NCI-H748 (cell line): Measurements from ENCODE around the gene ASXL1.

Experiments
- DNase-seq: peaks from one replicate; lab custom pipeline; 2025; ENCODE audit not compliant: unreplicated experiment; lab: John Stamatoyannopoulos, UW

Gene ASXL1

DNA sequence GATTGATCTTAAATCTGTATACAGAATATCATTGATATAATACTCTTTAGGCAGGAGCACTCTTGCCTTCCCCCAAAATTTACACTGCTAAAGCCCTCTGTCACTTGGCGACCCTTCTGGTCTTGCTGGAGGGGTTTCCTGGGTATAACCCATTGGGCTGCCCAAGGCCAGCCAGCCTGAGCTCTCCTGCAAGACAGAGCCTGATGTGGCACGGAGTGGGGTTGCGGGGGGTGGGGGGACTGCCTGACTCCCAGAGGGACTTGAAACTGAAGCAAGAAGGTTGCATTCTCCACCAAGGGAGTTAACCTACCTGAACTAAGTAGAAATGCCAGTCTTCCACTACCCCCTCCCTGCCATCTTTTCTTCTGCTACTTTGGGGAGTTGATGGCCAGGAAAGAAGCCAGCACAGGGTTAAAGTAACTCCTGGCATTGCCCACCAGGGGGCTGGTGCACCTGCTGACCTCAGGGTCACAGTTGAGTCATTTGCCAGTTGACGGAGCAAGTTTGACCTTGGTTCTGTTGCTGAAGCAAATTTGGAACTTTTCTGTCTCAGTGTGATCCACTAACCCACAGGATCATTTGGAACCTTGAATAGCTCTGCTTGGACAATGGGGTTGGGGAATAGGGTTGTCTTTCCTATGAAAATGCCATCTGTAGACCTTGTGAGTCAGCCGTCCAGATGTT is 79.4 kb downstream of the ASXL1 start:
- DNase-seq = no peak

DNA sequence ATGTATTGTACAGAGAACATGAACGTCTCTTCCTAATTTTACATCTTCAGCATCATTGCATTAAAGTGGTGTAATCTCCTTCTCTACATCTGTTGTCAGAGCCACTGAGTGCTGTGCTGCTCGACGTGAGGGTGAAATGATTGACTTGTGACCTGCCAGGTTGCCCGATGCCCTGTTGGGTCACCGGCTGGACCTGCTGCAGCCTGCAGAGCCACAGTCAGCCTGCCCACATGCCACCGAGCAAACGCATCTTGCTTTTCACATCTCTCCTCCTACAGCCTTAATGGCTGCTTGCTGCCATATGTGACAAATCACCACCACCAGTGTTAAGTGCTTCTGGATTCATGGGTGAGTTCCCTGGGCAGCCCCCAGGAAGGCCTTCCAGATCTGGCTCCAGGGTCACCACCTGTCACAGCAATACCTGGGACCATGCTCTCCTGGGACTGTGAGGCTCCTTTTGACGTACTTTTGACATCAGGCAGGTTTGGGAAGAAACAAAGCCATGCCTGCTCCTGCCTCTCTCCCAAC is 80.3 kb downstream of the ASXL1 start:
- DNase-seq = no peak

DNA sequence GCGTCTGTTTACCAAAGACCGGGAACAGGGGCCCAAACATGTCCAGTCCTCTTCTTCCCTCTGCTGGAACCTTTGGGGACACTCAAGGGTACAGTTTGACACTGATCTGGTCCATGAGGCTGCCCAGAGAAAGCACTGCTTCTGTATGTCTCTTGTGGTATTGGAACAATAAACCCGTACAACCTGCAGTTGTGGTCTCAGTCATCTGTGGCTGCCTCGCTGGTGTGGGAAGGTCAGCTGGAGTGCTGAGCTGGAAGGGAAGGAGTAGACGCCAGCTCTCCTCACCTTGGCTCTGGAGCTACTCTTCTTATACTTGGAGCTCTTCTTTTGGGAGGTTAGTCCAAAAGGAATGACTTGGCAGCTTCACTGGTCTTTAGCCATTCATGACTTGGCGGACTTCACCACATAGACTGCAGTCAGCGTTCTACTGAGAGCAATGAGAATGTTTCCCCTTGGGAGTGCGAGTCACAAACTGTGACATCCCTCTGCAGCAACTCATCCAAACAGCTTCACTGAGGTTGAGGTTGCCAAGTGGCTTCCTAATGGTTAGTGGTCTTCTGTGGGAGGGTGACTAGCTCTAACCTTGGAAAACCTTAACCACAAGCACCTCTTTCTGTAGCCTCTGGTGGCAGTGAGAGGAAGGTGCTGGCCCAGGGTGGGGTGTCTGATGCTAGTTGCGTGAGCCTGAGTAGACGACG is 81.2 kb downstream of the ASXL1 start:
- DNase-seq = no peak

DNA sequence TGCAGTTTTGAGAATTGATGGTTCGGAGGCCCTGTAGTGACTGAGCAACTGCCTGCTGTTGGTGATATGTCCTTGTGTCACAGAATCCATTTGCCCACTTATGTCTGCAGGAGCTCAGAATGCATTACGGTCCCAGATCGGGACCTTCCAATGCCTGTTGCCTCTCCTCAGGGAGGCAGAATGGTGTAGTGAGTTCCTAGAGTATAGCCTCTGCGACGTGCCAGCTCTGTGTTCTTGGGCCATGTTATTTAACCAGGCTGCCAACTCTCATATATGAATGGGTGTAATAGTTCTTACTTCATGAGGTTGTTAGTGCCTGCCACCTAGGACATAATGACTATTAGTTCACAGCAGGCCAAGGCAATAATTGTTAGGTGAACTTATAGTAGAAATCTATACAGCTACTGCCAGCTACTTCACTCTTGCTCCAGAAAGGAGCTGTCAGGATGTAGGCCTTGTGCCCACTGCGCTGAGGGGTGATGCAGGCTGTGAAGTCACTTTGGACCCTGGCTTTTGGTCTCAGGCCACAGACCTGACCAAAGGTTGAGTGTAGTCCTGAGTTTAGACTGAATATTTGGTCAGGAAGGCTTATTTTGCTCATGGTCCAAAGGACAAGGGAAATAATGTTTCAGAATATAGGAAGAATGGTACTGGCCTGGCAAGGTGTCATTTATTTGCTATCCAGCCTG is 82.1 kb downstream of the ASXL1 start:
- no peak for DNase-seq

DNA sequence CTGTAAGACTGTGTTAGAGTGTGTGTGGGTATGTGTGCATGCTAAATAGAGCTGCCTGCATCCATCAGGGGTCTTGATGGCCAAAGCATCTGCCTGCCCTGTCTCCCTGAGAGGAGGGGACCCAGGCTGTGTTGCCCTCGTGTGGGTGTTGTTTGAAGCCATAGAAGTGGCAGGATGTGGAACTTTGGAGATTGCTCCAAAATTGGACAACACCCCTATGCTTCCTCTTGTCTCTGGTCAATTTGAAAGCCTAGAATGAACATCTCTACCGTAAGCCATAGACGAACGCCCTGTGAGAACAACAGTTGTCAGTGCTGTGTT is 82.6 kb downstream of the ASXL1 start:
- no peak for DNase-seq

DNA sequence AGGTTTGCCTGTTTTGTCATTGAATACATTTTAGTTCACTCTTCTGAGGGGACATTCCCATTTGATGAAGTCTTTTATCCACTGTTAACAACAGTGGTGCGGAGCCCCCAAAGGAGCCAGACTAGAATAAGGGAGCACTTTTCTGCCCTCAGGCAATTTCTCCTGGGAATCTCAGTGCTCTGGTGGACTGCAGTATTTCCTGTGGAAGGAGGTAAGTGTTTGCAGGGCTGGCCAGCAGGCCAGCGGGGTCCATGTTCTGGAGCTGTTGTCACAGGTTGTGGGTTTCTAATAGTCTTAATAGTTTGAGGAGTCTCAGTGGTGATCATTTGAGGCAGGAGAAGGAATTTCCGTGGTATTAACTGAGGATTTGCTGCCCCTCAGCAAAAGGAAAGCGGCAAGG is 83.5 kb downstream of the ASXL1 start:
- DNase-seq = no peak

DNA sequence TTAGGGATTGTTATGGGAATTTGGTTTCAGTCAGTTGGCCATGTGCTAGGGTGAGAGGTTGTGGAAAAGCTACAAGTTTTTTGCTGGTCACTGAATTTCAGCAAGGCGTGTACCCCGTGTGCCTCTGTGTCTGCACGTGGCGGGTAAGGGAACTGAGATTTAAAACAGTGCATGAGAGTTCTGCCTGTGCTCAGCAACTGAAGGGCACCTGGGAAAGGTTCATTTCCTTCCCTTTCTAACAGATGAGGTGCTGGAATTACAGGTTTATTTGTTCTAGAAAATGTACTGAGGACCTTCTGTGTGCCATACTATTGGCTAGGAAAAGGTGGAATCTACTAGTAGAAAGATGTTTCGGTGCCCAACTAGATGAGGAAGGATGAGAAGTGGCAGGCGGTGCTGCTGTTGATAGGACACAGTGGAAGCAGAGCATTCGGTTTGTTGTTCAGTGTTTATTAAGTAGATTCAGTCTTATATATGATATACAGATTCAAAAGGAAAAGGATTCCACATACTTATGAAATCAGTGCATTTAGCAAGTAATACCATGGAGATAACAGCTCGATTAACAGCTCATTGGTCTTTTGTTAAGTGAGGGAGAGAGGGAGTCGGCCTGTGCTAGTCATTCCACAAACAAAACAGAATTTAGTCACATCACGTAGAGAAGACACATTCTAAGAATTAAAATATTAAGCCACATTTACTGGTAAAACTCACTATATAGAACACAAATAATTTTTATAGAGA is 84.7 kb downstream of the ASXL1 start:
- no peak for DNase-seq

DNA sequence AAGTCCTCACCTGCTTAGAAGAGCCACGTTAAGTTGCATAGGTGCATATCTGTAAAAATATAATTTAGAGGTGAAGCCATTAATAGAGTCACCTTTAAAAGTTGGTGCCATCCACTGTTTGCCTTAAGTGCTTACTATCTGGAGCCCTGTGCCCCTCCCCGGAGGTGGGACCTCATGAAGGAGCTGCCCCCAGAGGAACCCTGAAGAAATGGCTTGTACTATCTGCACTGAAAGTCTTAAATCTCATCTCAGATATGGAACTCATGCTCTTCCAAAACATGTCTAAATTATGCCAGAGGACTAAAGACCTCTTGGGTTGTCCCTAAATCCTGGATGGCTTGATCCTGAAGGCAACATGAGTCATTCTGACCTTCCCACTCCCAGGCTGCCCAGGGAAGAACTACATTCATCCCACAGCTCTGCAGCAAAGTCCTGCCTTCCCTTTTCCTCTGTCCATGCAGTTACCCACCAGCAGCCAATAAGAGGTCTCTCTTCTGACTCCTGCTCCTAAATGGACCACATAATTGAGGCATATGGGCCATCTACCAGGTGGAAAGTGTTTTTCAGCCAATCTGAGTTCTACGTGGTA is 85.3 kb downstream of the ASXL1 start:
- no peak for DNase-seq

DNA sequence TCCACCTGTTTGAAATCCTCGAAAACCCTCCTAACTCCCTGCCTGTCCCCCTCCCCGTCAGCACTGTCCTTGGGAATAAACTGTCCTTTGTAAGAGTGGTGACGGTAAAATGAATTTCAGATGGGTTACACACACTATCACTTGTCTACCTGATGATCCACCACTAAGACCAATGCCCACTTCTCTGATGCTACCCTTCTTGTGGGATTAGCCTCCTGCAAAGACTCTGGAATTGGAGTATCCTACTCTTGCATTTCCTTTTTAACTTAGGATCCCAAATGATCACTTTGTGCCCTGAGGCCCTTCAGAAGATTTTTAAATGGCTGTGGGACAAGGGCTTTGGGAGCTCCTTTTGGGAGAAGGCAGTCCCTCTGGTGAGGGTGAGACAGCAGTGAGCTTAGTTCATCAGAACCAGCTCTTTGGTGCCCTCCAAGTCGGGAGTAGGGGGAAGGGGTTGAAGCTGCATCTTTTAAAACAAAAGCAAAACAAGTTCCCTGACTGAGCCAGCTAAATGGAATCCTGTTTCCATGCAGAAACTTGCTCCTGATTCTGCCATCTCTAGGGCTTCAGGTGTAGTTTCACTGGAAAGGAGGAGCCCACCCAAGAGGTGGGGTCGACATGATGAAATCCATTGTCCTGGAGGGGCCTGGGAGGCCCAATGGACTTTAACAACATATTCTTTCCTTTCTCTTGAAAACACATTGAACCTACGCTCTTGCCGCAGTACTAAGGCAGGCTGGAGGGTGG is 86.5 kb downstream of the ASXL1 start:
- no peak for DNase-seq

DNA sequence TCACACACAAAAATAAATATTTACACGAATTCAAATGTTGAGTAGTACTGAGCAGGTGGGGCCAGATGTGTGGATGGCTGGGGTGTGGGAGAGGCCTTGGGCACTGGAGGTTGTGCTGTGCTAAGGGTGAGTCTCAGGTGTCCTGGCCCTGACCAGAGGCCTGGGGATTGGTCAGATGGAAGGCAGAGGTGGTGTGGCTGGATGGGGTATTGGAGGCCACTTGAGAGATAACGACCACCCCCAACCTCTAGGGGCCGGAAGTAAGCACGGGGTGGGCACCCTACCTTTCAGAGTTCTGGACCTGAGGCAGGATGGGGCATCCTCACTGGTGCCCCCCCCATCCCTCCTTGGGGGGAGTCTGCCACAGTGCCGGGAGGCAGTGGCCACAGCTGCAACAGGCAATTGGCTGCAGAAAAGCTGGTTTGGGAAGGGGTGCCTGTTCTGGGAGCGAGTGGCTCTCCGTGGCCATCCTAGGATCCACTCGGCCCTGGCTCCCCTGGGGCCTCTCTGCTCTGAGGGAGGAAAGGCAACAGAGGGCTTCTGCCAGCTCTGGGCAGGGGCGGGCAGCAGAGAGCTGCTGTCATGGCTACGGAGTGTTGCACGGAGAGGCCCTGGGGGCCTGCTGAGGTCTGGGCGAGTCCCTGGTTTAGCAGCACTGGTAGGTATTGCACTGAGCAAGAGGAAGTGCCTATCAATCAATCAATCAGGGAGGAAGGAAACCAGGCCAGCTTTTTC is 87.6 kb downstream of the ASXL1 start:
- DNase-seq = no peak

DNA sequence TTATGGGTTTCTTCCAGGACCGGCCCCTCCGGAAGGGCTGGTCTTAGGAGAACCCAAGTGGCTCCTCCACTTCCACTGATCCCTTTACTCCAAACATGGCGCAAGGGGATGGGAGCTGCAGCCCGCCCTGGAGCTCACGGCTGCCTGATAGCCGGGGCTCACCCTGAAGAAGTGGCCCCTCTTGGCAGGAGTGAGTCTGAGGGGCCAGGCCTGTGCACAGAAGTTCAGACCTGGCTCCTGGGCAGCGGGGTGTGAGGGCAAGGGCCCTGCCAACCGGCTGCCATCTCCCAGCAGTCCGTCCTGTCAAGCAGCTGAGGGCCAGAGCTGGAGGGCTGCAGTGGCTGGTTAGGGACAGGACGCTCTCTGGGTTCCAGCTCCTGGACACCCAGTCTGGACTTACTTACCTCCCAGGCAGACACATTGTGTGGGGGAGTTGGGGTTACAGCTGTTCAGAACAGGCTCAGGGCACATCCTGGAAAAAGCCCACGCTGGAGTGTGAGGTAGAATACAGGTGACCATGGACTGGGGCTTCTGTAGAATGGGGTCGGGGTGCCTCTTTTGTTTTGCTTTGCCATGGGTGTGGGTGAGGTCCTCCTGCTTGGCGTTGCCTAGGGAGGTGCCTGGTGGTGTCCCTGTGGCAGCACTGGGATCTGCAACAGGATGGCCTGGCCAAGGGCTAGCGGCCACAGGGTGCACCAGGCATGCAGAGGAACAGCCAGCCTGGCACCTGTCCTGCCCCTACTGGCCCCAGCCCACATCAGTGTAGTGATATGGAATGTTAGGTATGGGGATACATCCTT is 88.4 kb downstream of the ASXL1 start:
- no peak for DNase-seq

DNA sequence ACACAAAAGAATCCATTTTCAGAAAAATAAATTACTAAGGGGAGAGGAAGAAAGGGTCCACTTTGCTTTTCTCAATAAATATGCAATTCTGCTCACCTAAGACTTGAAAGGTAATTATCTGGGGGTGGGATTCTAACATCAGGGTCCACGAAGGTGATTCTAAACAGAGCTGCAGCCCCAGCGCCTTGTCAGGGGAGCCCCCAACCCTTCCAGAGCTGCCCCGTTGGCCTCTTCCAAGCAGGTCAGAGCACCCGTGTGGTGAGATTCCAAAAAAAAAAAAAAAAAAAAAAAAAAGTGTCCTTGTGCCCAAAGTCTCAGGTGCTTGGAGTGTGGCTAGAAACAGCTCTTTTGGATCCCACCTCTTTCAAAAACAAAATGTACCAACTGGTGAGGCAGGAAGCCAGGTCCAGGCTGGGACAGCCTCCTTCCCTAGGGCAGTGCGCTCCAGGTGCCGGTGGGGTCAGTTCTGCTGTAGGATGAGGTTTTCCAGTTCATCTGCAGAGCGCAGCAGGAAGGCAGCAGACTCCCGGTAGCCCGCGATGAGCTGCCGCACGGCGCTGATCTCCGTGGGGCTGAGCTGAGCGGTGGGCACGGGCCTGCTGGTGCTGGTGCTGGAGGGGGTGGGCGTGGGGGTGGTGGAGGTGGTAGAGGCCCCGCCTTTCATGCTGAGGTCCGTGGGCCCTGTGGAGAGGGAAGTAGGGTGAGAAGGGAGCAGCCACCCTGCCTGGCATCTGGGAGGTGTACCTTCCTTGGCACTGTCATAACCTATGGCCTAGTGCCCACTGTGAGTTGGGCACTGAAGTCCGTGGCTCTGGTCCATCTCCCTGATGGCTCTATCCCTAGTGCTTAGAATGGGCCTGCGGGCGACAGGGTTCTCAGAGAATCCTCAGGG is 89.3 kb downstream of the ASXL1 start:
- no peak for DNase-seq

DNA sequence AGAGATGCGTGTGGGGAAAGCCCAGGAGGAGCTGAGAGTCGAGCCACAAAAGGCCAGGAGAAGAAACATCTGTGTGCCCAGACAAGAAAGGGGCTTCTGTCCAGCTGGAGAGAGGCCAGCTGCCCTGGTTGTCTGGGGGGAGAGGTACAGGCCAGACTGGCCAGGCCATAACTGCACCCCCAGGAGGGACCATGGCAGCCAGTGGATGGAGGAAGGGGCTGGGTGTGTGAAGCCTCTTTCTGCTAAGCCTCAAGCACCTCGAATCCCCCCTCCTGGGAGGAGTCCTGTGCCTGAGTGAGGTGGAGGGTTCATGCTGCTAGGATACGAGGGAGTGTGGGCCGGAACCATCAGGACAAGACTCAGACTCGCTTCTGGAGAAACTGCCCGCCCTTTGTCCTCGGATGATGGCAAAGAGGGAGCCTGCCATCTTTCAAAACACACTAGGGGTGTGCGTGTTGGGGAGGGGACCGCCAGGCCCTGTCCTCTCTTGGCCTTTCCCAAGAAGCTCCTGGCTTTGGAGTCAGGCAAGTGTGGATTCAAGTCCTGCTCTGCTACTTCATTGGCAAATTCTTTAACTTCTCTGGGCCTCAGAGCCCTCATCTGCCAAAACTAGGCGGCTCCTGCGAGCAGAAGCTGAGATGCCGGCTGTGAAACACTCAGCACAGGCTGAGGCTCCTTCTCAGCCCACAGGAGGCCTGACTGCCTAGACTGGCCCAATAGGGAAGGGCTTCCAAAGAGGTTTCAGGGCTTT is 90.3 kb downstream of the ASXL1 start:
- DNase-seq = no peak

DNA sequence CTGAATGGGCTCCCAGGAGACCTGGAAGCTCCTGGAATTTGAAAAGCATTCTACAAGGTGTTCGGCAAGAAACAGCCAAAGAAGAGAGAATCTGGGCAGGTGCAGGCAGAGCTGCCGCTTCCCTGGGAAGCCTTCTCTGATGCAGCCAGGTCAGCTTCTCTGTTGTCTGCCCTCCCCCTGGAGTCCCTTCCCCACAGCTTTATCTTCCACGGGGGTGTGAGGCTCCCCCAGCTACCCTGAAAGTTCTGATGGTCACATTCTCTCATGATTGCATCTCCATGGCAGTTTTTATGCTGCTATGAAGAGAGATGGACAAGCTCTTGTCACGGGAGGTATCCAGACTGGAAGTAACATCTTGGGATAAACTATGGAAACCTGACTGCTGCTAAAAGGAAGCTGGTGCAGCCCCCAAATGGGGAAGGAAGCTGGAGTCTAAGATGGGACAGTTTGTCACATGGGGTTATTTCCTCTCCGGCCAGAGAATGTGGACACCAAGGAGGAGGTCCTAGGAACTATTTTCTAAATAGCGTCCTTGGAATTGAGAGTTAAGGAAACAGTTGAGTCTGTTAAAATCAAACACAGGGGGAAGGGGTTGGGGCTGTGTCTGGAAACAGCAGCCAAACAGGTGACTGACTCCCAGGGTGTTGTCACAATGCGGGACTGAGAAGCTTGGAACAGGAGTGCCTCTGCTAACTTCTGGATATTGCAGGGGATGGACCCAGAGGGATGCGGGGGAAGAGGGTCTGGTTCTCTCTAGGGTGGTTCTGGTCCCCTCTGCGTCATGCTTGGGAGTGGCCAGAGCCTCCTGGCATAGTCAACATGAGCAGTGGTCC is 91.1 kb downstream of the ASXL1 start:
- DNase-seq = no peak

DNA sequence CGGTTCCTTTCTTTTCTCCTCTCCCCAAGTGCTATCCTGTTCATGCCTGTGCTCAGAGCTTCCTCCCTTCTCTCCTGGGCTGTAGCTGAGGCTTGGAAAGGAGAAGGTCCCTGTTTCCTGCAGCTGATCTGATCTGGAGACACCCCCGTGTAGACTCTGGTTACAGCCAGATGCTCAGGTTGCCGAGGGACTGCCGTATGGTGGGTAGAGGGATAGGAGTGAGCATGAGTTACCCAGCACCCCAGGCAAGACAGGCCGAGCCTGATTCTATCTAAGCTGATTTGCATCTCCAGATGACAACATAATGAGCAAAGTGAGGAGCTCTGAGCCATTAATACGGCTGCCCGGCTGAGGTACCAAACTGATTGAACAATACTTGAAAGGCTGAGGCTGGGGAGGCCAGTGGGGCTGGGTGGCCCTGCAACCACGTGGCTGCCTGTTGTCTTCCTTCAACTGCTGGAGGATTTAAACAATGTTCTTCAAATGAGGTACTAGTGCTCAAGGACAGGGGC is 91.8 kb downstream of the ASXL1 start:
- no peak for DNase-seq

DNA sequence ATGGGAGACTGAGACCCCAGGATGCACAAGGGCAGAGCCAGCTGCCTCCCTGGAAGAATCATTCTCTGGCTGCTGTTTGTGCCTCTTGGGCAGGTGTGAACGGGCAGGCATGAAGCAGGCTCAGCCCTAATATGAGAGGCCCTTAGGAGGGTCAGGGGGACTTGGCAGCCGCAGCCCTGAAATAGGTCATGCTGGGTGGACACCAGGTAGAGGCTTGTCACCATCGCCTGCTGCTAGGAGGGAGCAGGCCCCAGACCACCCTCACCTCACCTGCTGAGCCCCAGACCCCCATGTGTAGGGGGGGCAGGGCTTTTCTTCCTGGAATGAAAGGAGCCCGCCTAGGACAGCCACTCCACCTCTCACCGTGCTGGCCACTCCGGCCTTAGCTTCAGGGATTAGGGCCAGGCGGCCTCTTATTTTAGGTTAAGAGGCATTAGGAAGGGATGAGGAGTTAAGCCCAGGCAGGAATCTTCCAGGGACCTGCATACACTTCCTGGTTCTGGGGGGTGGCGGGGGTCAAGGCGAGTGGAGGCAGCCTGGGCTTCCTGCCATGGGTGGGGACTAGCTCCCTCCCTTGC is 92.4 kb downstream of the ASXL1 start:
- DNase-seq = no peak
